ENCODE data around the gene PITHD1.
"Not testable (repeated sequence)": the region's sequence is repeated elsewhere in the genome, so short reads cannot be mapped to it uniquely, and the experiment has no call there.

PITHD1 gene

DNA sequence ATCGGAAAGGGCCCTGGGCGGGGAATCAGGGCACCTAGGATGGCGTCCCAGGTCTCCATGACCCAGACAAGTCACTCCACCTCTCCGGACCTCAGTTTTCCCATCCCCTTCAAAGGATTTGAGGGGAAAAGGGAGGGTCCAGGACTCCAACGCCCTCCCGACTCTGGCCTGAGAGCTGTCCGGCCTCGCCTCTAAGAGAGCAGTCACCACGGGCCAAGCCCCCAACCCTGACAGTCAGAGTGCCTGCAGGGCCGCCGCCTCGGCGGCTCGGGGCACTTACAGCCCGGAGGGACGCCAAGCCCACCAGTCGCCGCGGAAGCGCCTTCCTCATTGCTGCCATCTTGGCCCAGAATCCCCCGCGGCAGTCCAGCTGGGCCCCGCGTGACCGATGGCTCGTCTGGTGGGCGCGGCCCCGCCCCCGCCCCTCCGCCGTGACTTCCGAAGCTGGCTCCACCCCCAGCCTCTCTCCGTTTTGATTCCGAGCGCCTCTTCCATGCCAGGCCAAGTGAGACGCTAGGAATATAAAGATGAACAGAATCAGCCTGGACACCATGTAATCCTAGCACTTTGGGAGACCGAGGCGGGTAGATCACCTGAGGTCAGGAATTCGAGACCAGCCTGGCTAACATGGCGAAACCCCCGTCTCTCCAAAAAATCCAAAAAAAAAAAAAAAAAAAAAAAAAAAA, 47.0 kb downstream of the PITHD1 start, which contains the start of gene HMGCL:
Gene HMGCL, minus strand, starts transcription at position 354 of the 686 bp plus-strand sequence. Its CDS starts 14 bp downstream, at position 340.
- H3K27ac ChIP-seq: peak within 1 kb of the TSS; percentile 92
- no peak for TF ChIP-seq ZFX (IDR thresholded peaks at IDR 0.05)
- TF ChIP-seq, protein P1, sequence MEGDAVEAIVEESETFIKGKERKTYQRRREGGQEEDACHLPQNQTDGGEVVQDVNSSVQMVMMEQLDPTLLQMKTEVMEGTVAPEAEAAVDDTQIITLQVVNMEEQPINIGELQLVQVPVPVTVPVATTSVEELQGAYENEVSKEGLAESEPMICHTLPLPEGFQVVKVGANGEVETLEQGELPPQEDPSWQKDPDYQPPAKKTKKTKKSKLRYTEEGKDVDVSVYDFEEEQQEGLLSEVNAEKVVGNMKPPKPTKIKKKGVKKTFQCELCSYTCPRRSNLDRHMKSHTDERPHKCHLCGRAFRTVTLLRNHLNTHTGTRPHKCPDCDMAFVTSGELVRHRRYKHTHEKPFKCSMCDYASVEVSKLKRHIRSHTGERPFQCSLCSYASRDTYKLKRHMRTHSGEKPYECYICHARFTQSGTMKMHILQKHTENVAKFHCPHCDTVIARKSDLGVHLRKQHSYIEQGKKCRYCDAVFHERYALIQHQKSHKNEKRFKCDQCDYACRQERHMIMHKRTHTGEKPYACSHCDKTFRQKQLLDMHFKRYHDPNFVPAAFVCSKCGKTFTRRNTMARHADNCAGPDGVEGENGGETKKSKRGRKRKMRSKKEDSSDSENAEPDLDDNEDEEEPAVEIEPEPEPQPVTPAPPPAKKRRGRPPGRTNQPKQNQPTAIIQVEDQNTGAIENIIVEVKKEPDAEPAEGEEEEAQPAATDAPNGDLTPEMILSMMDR (conservative IDR thresholded peaks at IDR 0.05): no peak

DNA sequence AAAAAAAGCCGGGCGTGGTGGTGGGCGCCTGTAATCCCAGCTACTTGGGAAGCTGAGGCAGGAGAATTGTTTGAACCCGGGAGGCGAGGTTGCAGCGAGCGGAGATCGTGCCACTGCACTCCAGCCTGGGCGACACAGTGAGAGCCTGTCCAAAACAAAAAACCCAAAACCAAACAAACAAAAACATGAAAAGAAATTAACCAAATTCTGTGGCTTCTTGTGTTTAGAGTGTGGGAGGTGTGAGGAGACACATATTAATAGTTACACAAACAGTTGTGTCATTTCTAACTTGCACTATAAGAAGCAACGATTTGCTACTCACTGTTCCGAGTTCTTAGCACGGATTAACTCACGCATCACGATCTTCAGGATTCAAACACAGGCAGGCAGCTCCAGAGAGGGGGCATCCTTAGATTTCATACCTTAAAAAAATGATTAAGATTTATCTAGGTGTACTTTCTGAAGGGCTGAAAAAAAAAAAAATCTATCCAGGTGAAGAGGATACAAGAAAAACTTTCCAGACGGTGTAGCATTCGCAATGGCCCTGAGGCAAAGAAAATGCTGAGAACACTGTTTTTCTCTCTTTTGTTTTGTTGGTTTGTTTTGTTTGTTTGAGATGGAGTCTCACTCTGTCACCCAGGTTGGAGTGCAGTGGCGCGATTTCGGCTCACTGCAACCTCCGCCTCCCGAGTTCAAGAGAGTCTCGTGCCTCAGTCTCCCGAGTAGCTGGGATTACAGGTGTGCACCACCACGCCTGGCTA, 47.7 kb downstream of the PITHD1 start:
- peak overlapping the region; percentile 92 for H3K27ac ChIP-seq
- TF ChIP-seq, protein P1 (conservative IDR thresholded peaks at IDR 0.05): no peak
- TF ChIP-seq ZFX (IDR thresholded peaks at IDR 0.05): no peak

DNA sequence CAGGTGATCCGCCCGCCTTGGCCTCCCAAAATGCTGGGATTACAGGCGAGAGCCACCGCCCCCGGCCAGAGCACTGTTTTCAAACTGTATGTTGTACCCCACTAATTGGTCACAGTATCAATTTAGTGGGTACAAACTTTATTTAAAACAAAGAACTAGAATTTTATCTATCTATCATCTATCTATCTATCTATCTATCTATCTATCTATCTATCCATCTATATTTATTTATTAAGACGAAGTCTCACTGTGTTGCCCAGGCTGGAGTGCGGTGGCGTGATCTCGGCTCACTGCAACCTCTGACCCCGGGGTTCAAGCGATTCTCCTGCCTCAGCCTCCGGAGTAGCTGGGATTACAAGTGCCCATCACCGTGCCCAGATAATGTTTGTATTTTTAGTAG, 48.4 kb downstream of the PITHD1 start:
- not testable (repeated sequence) for H3K27ac ChIP-seq

DNA sequence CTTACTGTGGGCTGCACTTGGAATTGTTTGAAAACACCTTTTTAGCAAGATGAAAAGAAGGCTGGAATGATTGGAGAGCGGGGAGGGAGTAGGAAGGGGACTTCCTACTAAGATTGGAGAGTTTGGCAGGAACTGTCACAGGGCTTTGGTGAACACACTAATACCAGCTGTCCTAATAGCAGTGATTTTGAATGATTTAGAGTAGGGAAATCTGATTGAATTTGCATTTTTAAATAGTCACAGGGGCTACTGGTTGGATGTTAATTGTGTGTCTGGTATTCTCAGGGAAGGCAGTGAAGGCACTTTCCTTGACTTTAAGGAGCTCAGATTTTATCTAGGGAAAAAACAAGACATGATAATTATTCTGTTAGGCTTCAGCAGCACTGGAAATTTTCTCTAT, 49.5 kb downstream of the PITHD1 start:
- TF ChIP-seq, protein P1 (conservative IDR thresholded peaks at IDR 0.05): no peak
- TF ChIP-seq ZFX (IDR thresholded peaks at IDR 0.05): no peak
- no peak overlapping the region for H3K27ac ChIP-seq

DNA sequence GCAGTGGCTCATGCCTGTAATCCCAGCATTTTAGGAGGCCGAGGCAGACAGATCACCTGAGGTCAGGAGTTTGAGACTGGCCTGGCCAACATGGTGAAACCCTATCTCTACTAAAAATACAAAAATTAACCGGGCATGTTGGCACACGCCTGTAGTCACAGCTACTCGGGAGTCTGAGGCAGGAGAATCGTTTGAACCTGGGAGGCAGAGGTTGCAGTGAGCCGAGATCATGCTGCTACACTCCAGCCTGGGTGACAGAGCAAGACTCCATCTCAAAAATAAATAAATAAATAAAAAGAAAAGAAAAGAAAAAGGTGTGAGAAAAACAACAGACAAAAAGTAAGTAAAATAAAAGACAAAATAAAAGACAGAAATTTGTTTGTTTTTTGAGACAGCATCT, 55.9 kb downstream of the PITHD1 start:
- H3K27ac ChIP-seq: not testable (repeated sequence)

DNA sequence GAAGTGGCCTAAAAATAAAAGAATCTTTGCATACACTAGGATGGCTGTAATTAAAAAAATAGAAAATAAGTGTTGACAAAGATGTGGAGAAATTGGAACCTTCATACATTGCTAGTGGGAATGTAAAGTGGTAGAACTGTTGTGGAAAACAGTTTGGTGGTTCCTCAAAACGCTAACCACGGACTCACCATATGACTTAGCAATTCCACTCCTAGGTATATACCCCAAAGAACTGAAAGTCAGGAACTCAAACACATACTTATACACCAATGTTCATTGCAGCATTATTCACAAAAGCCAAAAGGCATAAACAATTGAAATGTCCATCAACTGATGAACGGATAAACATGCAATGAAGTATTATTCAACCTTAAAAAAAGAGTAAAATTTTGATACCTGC, 57.8 kb downstream of the PITHD1 start:
- no peak overlapping the region for H3K27ac ChIP-seq
- TF ChIP-seq, protein P1 (conservative IDR thresholded peaks at IDR 0.05): no peak
- TF ChIP-seq ZFX (IDR thresholded peaks at IDR 0.05): no peak
